ENCODE results near the gene FTCDNL1. TPM values are rescaled to one million over a fixed set of nuclear protein-coding genes. Genes with fewer than 3 reads are reported as not detected.

The FTCDNL1 gene
- total RNA-seq, 4 donors from 2014 or later = 2.2 to 8.9 (median 3.6) TPM

DNA sequence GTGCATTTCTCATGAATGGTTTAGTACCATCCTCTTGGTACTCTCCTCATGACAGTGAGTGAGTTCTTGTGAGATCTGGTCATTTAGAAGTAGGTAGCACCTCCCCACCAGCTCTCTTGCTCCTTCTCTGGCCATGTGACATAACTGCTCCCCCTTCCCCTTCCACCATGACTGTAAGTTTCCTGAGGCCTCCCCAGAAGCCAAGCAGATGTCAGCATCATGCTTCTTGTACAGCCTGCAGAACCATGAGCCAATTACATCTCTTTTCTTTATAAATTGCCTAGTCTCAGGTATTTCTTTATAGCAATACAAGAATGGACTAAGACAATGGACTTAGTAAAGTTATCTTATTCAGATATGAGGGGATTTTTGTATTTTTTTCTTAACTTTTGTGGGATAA, 43.0 kb downstream of the FTCDNL1 start:
- TF ChIP-seq, protein P1, sequence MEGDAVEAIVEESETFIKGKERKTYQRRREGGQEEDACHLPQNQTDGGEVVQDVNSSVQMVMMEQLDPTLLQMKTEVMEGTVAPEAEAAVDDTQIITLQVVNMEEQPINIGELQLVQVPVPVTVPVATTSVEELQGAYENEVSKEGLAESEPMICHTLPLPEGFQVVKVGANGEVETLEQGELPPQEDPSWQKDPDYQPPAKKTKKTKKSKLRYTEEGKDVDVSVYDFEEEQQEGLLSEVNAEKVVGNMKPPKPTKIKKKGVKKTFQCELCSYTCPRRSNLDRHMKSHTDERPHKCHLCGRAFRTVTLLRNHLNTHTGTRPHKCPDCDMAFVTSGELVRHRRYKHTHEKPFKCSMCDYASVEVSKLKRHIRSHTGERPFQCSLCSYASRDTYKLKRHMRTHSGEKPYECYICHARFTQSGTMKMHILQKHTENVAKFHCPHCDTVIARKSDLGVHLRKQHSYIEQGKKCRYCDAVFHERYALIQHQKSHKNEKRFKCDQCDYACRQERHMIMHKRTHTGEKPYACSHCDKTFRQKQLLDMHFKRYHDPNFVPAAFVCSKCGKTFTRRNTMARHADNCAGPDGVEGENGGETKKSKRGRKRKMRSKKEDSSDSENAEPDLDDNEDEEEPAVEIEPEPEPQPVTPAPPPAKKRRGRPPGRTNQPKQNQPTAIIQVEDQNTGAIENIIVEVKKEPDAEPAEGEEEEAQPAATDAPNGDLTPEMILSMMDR (IDR thresholded peaks at IDR 0.05; ENCODE audit: low read depth) = no peak

DNA sequence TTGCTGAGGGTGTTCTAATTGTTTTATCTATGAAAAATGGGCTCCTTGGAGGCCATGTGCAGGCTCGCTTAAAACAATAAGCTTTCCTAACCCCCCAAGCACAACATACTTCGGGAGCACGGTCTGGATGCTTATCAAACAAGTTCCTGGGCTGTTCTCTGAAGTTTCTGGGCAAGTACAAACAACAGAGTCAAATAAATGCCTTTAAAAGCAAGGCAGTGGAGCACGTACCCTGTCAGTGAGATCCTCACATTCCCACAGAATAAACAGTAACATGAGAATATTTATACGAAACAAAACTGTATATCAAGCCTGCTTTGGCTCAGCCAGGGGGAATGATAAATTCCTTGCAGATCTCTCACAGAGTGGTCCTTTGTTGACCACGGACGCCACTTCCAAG, 44.8 kb downstream of the FTCDNL1 start:
- TF ChIP-seq, protein P1 (IDR thresholded peaks at IDR 0.05; ENCODE audit: low read depth) = no peak

DNA sequence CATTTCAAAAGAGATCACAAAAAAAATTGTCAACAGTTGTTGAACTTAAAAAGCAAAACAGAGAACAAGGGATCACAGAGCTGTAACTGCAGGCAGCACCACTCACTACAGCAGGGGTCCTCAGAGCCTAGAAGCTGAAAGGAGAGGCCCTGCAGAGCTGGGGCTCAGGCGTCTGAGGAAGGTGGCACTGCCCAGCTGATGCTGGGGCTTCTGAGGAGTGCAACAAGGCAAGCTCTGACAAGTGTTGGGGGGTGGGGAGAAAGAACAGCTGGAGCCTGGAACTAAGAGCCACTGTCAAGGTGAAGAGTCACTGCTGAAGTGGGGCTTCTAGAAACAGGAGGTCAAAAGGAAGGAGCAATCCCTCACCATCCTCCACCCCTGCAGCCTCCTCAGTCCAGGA, 46.2 kb downstream of the FTCDNL1 start:
- TF ChIP-seq, protein P1 (IDR thresholded peaks at IDR 0.05; ENCODE audit: low read depth) = no peak

DNA sequence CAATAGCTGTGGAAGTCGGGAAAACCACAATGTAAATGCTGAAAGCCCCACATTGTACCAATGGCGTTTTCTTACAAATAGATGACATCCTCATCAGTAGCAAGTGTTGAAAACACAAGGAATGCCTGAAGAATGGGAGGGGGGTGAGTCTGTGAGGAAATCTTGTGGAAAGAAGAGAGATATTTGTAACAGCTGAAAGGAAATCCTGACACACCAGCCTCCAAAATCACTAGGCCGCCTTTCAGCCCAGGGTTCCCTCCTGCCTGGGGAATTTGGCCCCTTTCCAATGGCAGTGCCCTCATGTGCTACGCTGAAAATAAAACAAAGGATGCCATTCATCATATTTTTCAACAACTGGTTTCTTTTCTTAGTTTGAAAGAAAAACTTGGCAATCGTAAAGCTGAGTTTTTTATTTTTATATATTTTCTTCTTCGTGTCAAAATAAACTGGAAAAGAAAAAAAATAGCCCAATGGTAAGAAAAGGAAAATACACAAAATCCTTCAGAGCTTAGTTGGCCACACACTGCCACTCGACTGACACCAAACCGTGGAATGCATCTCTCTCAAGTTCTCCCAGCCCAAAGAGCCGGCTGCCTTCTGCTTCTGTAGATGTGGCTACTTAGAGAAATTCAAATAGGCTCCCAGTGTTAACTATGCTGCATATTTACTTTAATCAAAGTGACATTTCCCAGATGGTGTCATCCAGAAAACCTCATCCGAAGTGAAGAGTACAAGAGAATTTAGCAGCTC, 52.0 kb downstream of the FTCDNL1 start:
- TF ChIP-seq, protein P1 (IDR thresholded peaks at IDR 0.05; ENCODE audit: low read depth) = no peak

DNA sequence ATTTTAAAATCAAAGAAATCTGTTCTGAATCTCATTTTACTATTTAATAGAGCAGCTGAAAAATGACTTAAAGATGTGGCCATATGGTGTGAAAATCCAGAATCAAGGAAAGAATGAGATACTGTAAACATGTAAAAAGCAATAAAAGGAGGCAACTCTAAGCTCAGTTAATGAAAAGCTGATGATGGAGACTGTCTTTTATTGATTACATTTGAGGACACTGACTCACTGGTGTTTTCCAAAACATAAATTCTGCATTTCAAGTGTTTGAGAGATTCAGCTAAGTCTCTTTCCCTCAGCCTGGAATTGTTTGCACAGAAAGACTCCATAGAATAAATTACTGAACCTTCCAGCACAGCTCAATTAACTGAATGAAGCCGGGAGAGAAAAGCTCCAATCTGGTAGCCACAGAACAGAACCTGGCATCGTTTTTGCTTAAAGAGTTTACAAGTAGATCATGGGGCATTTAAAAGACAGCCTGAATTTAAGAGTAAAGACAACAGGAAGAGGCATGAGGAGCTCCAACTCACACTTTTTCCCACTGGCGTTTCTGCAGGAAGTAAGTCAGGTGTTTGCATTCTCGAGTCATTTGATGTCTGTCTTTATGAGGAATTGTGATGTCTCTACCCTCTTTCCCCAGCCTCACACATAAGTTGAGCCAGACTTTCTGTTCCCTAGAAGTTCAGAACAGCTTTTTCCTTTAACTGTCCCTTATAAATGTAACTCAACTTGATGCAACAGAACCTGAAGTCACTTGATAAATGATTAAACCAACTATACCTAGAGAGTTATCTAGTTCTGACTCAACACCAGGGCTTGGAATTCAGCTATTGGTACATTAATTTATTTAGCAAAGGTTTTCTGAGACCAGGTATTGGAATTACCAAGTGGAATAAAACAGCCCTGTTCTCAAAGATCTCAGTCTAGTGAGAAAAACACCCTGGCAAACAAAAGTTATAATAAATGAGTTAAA, 53.3 kb downstream of the FTCDNL1 start:
- TF ChIP-seq, protein P1 (IDR thresholded peaks at IDR 0.05; ENCODE audit: low read depth) = no peak

DNA sequence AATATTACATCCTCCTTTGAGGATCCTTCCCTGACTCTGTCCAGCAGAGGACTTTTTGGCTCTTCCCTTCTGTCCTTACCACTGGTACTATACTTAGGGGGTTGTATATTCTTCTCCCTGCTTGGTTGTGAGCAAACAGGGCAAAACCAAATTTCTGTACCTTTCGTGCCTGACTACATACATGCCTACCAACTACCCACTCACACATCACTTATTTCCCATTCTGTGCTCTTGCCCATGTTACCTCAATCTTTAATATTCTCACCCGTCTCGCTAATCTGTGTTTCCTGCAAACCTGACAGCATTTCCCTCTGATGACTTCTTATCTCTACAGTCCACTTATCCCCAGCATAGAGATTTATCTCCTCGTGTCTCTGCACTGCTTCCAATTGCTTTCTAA, 58.6 kb downstream of the FTCDNL1 start:
- TF ChIP-seq, protein P1 (IDR thresholded peaks at IDR 0.05; ENCODE audit: low read depth) = no peak

DNA sequence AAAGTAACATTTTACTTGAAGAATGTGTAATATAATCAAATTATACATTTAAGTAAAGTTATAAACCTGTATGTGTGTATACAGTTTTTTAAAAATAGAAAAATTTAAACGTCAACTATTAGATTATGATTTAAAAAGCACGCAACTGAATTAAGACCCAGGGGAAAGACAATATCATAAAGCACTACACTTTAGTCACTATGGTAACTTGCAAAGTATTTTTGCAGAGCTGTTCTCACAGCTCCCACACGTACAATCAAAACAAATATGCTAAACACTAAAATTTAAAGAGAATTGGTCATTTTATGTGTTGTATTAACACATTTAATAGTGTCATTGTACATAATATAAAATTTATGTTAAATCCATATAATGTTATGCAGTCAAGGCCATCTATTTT, 59.7 kb downstream of the FTCDNL1 start:
- TF ChIP-seq, protein P1 (IDR thresholded peaks at IDR 0.05; ENCODE audit: low read depth) = no peak

Measured in subcutaneous adipose tissue (tissue), 4 donors.